HG03378 (cell line): ENCODE data around the gene PIK3R2.
A peak's percentile ranks its signal among the peaks of the same experiment; 100 is the strongest.
"Not testable (repeated sequence)": the region's sequence is repeated elsewhere in the genome, so short reads cannot be mapped to it uniquely, and the experiment has no call there.

Experiments used
- ATAC-seq: cut with Tn5 transposase; IDR thresholded peaks from one replicate; pipeline ENCODE4 v1.9.1; 2021; ENCODE audit warnings: mild to moderate bottlenecking, moderate library complexity; ENCODE audit not compliant: unreplicated experiment

The PIK3R2 gene

DNA sequence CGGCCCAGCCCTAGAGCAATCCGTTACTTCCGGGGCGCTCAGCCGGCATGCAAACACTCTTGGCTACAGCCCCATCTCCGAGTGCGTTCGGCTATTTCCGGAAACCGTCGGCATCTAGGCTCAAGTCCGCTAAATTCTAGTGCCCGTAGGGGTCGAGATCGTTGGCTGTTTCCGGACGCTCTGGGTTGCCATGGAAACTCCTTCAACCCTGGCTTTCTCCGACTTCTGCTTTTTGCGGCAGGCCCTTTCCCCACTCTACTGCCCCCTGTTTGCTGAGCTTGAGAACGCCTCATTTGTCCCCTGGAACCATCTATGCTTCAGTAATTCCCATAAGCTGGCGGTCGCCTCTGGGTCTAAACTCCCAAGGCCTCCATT lies 534 bp upstream of the PIK3R2 start:
- peak; percentile 73 for ATAC-seq

DNA sequence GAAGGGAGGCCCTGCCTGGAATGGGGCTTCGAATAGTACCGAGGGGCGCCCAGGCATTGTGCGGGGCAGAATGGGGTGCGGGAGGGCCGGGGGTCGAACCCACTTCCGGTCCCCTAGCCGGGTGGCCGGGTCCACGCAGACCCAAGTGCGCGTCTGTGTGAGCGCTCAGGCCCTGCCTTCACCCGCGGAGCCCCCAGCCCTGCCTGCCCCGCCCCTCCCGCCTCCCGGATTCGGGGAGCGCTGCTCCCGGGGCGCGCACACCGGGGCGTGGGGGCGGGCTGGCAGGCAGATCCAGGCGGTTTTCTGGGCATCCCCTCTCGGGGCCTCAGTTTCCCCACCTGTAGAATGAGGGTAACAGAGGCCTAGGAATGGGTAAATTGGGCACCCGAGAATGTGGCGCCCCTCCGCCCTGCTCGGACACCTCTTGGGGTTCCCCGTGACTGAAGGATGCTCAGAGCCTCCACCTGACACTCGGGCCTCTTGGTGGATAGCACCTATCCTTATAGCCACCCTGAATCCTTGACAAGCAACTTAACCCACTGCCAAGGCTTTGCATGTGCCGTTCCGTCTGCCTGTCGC lies 682 bp downstream of the PIK3R2 start:
- ATAC-seq, result no peak

- no peak for ATAC-seq
Observed at GRCh38 chr19:18155095-18156087, 2.4 kb downstream of the PIK3R2 start.

DNA sequence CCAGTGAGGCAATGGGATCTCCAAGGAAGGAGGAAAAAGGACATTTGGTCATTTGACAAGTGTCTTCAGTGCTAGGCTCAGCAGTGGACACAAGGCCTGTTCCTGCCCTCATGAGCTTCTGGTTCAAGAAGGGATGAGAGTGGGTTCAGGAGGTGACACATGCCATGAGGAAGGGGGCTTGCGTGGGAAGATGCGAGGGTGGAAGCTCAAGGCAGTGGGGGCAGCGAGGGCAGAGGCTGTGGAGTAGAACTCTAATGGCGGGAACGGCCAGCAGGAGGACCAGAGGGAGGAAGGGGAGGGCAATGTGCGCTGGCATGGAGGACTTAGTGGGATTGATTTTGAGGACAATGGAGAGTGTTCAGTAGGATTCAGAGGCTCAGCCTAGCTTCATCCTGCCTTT lies 3.3 kb downstream of the PIK3R2 start:
- ATAC-seq, result no peak

DNA sequence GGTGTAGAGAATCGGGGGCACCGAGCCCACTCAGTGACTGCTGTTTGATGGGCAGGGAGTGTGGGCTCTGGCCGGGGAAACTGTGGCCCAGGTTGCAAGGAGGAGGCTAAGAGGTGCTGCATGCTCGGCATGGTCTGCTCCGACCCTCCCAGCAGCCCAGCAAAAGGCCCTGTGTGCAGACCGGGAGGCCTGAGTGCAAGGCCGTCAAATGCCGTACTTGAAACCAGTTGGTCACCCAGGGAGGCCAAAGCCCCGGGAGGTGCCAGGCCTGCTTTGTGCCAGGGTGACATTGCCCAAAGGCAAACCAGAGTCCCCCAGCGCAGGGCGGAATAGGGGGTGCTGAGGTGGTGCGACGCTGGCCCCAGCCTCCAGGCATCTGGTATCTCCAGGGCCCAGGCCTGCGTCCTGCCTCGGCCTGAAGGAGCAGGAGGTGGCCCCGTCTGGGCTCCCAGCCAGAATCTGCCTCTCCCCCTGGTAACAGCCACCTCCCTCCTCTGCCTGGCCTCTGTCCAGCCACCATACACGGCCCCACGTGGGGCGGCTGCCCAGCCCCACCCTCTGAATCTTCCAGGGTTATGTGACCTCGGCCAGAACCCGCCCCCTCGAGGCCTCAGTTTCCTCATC lies 4.0 kb downstream of the PIK3R2 start:
- ATAC-seq, result no peak

GRCh38 chr19:18157465-18158063 lies 4.6 kb downstream of the PIK3R2 start:
- no peak for ATAC-seq

GRCh38 chr19:18158467-18158866 lies 5.5 kb downstream of the PIK3R2 start:
- no peak for ATAC-seq

DNA sequence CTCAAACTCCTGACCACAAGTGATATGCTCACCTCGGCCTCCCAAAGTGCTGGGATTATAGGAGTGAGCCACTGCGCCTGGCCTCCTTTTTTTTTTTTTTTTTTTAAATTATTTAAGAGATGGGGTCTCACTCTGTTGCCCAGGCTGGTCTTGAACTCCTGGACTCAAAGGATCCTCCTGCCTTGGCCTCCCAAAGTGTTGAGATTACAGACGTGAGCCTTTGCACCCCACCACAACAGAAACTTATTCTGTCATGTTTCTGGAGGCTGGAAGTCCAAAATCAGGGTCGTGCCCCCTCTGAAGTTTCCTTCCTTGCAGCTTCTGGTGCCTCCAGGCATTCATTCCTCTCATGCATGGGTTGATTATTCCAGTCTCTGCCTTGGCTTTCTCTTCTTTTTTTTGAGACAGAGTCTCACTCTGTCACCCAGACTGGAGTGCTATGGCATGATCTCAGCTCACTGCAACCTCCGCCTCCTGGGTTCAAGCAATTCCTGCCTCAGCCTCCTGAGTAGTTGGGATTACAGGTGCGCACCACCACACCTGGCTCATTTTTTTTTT lies 6.2 kb downstream of the PIK3R2 start:
- not testable (repeated sequence) for ATAC-seq

DNA sequence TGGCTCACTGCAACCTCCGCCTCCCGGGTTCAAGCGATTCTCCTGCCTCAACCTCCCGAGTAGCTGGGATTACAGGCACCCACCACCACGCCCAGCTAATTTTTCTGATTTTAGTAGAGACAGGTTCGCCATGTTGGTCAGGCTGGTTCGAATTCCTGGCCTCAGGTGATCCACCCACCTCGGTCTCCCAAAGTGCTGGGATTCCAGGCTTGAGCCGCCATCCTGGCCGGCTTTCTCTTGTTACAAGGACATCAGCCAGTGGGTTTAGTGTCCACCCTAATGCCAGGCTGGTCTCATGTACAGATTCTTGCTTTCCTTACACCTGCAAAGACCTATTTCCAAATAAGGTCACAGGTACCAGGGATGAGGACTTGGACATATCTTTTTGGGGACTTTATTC lies 6.8 kb downstream of the PIK3R2 start:
- ATAC-seq, result no peak

DNA sequence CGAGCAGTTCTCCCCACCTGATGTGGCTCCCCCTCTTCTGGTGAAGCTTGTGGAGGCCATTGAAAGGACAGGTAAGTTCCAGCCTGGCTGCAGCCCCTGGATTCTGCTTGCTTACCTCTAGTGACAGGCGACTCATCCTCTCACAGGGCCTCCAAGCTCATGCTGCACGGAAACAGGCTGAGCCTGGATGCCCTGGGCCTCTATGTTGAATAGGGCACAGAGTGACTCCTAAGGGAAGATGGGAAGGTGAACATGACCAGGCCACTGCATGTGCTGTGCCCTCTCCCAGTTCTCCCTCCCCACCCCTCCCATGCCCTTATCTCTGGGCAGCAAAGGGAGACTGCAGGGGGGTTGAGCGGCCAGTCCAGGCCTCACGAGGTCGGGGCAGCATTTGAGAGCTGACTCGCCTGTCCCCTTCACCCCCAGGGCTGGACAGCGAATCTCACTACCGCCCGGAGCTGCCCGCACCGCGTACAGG lies 7.6 kb downstream of the PIK3R2 start:
- no peak for ATAC-seq

DNA sequence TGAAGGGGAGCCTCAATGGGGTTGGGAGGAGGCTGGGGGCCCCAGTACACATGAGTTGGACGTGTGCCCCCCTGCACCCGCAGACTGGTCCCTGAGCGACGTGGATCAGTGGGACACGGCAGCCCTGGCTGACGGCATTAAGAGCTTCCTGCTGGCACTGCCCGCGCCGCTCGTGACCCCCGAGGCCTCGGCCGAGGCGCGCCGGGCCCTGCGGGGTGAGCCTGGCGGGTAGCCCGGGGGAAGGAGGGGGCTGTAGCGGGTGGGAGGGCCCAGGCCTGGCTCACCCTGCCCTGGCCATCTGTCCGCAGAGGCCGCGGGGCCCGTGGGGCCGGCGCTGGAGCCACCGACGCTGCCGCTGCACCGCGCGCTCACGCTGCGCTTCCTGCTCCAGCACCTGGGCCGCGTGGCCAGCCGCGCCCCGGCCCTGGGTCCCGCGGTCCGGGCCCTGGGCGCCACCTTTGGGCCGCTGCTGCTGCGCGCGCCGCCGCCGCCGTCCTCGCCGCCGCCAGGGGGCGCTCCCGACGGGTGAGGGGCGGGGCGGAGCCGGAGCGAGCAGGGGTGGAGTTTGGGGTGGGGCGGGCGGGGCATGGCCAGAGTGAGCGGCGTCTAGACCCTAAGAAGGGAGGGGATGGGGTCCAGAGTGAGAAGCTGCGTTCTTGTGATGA lies 8.1 kb downstream of the PIK3R2 start:
- no peak for ATAC-seq

- no peak for ATAC-seq
Observed at GRCh38 chr19:18161636-18162002, 8.7 kb downstream of the PIK3R2 start.

DNA sequence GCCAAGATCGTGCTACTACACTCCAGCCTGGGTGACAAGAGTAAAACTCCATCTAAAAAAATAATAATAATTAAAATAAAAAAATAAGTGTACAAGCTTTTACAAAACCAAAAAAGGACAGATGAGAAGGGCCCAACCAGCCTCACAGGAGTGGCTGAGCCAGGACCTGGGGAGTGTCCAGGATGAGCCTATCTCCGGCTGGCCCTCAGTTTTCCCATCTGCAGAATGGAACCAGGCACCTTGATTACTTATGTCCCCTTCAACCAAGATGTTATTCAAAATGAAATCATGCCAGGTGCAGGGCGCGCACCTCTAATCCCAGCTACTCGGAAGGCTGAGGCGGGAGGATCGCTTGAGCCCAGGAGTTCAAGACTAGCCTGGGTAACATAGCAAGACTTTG lies 11.1 kb downstream of the PIK3R2 start:
- ATAC-seq, result no peak

GRCh38 chr19:18165794-18166544 lies 13.0 kb downstream of the PIK3R2 start:
- no peak for ATAC-seq

GRCh38 chr19:18167011-18167410 lies 14.0 kb downstream of the PIK3R2 start:
- ATAC-seq, result no peak

DNA sequence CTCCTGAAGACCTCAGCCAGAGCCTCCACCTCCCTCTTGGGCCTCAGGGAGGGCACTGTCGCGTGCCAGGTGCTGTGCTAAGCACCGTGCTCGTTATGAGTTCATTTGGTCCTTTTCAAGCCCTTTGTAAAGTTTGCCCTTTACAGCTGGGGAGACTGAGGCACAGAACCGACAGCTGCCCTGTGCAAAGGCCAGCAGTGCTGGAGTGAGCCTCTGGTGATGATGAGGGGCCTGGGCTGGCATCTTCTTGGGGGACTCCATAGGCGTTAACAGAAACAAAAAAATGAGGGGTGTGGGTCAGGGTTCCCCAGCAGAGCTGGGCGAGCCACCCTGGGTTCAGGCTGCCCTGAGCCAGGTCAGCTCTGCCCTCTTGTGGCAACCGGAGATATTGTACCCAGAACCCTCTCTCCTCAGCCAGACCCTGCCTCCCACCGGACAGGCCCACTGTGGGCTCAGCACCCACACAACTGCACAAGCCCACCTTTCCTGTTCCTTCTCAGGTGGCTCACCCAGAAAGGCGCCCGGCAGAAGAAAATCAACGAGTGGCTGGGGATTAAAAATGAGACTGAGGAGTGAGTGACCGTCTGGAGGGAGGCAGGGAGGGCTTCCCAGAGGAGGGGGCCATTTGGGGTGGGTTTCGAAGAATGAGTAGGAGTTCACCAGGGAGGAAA lies 15.1 kb downstream of the PIK3R2 start:
- ATAC-seq, result no peak

GRCh38 chr19:18168673-18169381 lies 15.9 kb downstream of the PIK3R2 start:
- ATAC-seq, result no peak

GRCh38 chr19:18170714-18171255 lies 17.8 kb downstream of the PIK3R2 start:
- peak; percentile 33 for ATAC-seq
